Stimulated activated CD4-positive, alpha-beta T cell treated with anti-CD3 and anti-CD28 coated beads, Interleukin-15, amount 100 ng/mL, for 24 hours (primary cell): ENCODE data around the gene BCL2L15.
A peak's percentile ranks its signal among the peaks of the same experiment; 100 is the strongest.

Experiments
- DNase-seq: peaks from one replicate; pipeline ENCODE4 v3.0.0-alpha.2; 2020

Gene BCL2L15

GRCh38 chr1:113887402-113888175 lies at the start of gene BCL2L15:
BCL2L15 (minus strand) TSS chr1:113887581; CDS start chr1:113887375, 206 bp downstream.
- no peak for DNase-seq

GRCh38 chr1:113937146-113937545 lies 49.8 kb upstream of the BCL2L15 start:
- no peak for DNase-seq

GRCh38 chr1:113935970-113936369 lies 48.6 kb upstream of the BCL2L15 start:
- DNase-seq = no peak

- no peak for DNase-seq
Measured at GRCh38 chr1:113935176-113935575, 47.8 kb upstream of the BCL2L15 start.

GRCh38 chr1:113934511-113935055 lies 47.2 kb upstream of the BCL2L15 start:
- DNase-seq = no peak

- DNase-seq = no peak
Measured at GRCh38 chr1:113934006-113934405, 46.6 kb upstream of the BCL2L15 start.

GRCh38 chr1:113931451-113931851 lies 44.1 kb upstream of the BCL2L15 start:
- no peak for DNase-seq

- peak; percentile 75 for DNase-seq
Measured at GRCh38 chr1:113930499-113931161, 43.2 kb upstream of the BCL2L15 start.

GRCh38 chr1:113929750-113930498 lies 42.5 kb upstream of the BCL2L15 start:
- peak; percentile 67 for DNase-seq

- DNase-seq = peak; percentile 95
Measured at GRCh38 chr1:113928941-113929749, 41.8 kb upstream of the BCL2L15 start, which contains the start of gene HIPK1. HIPK1 (plus strand) TSS chr1:113929324.

GRCh38 chr1:113928187-113928930 lies 41.0 kb upstream of the BCL2L15 start:
- no peak for DNase-seq

GRCh38 chr1:113924473-113924872 lies 37.1 kb upstream of the BCL2L15 start:
- no peak for DNase-seq

- no peak for DNase-seq
Measured at GRCh38 chr1:113922957-113923356, 35.6 kb upstream of the BCL2L15 start.

GRCh38 chr1:113918243-113918642 lies 30.9 kb upstream of the BCL2L15 start:
- no peak for DNase-seq

GRCh38 chr1:113917400-113918082 lies 30.2 kb upstream of the BCL2L15 start:
- DNase-seq = no peak

GRCh38 chr1:113916974-113917373 lies 29.6 kb upstream of the BCL2L15 start:
- no peak for DNase-seq

GRCh38 chr1:113913887-113914664 lies 26.7 kb upstream of the BCL2L15 start:
- no peak for DNase-seq

- DNase-seq = no peak
Measured at GRCh38 chr1:113913312-113913668, 25.9 kb upstream of the BCL2L15 start.

- no peak for DNase-seq
Measured at GRCh38 chr1:113912594-113913311, 25.4 kb upstream of the BCL2L15 start.
